ENCODE data around the gene OGFR.

OGFR gene

DNA sequence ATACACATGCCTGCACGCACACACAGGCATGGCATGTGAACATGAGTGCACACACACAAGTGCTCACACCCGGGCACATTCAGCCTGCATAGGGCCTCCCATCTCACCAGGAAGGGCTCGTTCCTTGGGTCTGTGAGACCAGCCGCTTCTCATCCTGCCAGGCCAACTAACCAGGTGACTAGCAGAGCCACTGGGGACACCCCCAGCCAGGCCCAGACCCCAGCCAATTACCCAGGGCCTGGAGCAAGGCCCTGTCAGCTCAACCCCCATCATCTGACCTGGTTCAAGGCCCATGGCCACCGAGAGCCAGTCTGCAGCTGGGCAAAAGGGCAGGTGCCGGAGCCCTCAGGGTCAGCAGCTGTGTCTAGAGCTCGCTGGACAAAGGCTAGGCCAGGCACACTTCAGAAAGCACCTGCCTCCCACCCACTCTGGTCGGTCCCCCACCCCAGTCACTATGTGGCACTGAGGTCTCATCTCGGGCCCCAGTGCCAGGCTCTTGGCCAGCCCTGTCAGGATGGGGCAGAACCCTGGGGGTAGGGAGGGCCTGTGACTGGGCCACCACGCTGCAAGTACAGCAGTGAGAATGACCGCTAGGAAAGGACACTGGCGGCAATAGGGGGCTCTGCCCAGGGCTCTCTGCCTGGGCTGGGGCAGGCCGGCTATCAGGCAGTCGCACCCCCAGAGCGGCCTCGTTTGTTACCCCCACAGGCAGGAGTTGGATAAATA lies 35.1 kb upstream of the OGFR start:
- Histone ChIP-seq H3K27ac (ENCODE audit: low read depth, low read length) (no peak overlapping the region), H3K9me2 (replicated peaks; ENCODE audit: control insufficient read depth, low read length) (no peaks in the 10 kb centered on the region), H3K4me1 (ENCODE audit: control insufficient read depth, low read length) (peaks cover 2% of the 10 kb centered on the region), H3K27me3 (ENCODE audit: control insufficient read depth, low read length) (no peaks in the 10 kb centered on the region), H4K20me1 (ENCODE audit: control insufficient read depth, insufficient read depth, low read depth, low read length) (no peaks in the 10 kb centered on the region), H3K79me2 (ENCODE audit: control insufficient read depth, low read length) (no peaks in the 10 kb centered on the region), H3K4me3 (ENCODE audit: low read length) (no peak overlapping the region), H3F3A (ENCODE audit: control insufficient read depth, insufficient read depth) (no peaks in the 10 kb centered on the region), H3K9me3 (ENCODE audit: control insufficient read depth, insufficient read depth, low read length) (no peaks in the 10 kb centered on the region), H3K4me2 (ENCODE audit: low read length) (no peak overlapping the region), H3K36me3 (ENCODE audit: control insufficient read depth, low read length) (no peaks in the 10 kb centered on the region)
- TF ChIP-seq, protein P1, sequence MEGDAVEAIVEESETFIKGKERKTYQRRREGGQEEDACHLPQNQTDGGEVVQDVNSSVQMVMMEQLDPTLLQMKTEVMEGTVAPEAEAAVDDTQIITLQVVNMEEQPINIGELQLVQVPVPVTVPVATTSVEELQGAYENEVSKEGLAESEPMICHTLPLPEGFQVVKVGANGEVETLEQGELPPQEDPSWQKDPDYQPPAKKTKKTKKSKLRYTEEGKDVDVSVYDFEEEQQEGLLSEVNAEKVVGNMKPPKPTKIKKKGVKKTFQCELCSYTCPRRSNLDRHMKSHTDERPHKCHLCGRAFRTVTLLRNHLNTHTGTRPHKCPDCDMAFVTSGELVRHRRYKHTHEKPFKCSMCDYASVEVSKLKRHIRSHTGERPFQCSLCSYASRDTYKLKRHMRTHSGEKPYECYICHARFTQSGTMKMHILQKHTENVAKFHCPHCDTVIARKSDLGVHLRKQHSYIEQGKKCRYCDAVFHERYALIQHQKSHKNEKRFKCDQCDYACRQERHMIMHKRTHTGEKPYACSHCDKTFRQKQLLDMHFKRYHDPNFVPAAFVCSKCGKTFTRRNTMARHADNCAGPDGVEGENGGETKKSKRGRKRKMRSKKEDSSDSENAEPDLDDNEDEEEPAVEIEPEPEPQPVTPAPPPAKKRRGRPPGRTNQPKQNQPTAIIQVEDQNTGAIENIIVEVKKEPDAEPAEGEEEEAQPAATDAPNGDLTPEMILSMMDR (IDR thresholded peaks at IDR 0.05; ENCODE audit: low read depth, low read length, poor library complexity, severe bottlenecking), result no peak
- TF ChIP-seq EZH2phosphoT487 (IDR thresholded peaks at IDR 0.05; ENCODE audit: borderline replicate concordance, low read length), result no peak

DNA sequence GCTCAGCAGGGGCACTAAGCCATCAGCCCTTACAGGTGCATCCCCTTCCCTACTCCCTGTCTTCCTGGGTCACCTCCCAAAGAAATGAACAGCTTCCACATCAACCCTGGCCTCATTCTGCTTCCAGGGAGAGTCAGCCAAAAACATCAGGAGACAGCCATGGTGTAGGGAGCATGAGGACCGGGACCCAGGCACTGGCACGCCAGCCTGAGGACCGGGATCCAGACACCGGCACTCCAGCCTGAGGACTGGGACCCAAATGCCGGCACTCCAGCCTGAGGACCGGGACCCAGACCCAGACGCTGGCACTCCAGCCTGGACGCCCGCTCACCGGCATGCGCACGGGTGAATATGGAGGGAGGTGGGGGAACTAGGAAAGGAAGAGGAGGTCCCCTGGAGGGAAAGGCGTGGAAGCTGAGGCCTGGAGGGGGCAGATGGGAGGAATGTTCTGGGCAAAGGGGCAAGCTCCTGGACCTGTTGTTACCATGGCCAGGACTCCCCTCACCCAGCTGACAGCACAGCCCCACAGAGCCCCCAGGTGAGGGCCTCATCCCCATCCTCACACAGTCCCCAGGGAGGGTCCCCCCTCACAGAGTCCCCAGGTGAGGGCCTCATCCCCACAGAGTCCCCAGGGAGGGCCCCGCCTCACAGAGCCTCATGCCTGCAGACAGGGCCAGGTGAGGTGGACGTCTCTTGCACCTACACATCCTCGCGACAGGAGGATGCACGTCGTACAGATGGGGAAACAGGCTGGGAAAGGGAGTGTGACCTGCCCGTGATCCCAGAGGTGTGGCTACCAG lies 34.3 kb upstream of the OGFR start:
- Histone ChIP-seq H3K27ac (ENCODE audit: low read depth, low read length) (no peak overlapping the region), H3K79me2 (ENCODE audit: control insufficient read depth, low read length) (no peaks in the 10 kb centered on the region), H3F3A (ENCODE audit: control insufficient read depth, insufficient read depth) (no peaks in the 10 kb centered on the region), H3K9me3 (ENCODE audit: control insufficient read depth, insufficient read depth, low read length) (no peaks in the 10 kb centered on the region), H3K4me2 (ENCODE audit: low read length) (no peak overlapping the region), H3K36me3 (ENCODE audit: control insufficient read depth, low read length) (no peaks in the 10 kb centered on the region), H3K27me3 (ENCODE audit: control insufficient read depth, low read length) (no peaks in the 10 kb centered on the region), H3K4me1 (ENCODE audit: control insufficient read depth, low read length) (peaks cover 8% of the 10 kb centered on the region), H4K20me1 (ENCODE audit: control insufficient read depth, insufficient read depth, low read depth, low read length) (no peaks in the 10 kb centered on the region), H3K4me3 (ENCODE audit: low read length) (no peak overlapping the region), H3K9me2 (replicated peaks; ENCODE audit: control insufficient read depth, low read length) (no peaks in the 10 kb centered on the region)
- TF ChIP-seq EZH2phosphoT487 (IDR thresholded peaks at IDR 0.05; ENCODE audit: borderline replicate concordance, low read length), result no peak
- TF ChIP-seq, protein P1 (IDR thresholded peaks at IDR 0.05; ENCODE audit: low read depth, low read length, poor library complexity, severe bottlenecking), result no peak

DNA sequence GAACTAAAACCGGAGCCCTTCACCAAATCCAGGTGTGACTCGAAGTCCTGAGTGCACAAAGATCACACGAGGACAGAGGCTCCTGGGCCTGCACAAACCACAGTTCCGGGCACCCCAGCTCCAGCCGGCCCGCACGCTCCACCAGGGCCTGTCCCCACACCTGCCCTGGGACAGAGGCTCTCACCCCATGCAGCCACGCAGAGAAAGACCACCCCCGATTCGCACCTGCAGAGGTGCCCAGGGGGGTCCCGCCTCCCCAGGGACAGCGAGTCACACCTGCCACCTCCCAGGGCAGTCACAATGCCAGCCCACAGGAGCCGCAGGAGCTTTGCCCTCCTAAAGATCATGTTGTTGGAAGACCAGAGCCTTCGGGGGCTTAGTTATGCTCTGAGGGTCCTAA lies 33.7 kb upstream of the OGFR start:
- no peak for TF ChIP-seq EZH2phosphoT487 (IDR thresholded peaks at IDR 0.05; ENCODE audit: borderline replicate concordance, low read length)
- TF ChIP-seq, protein P1 (IDR thresholded peaks at IDR 0.05; ENCODE audit: low read depth, low read length, poor library complexity, severe bottlenecking), result no peak
- no peaks in the 10 kb centered on the region for H3K27me3 ChIP-seq (ENCODE audit: control insufficient read depth, low read length)
- H3K9me2 ChIP-seq (replicated peaks; ENCODE audit: control insufficient read depth, low read length), result no peaks in the 10 kb centered on the region
- no peaks in the 10 kb centered on the region for H3K36me3 ChIP-seq (ENCODE audit: control insufficient read depth, low read length)
- no peaks in the 10 kb centered on the region for H4K20me1 ChIP-seq (ENCODE audit: control insufficient read depth, insufficient read depth, low read depth, low read length)
- no peaks in the 10 kb centered on the region for H3K79me2 ChIP-seq (ENCODE audit: control insufficient read depth, low read length)
- no peaks in the 10 kb centered on the region for H3K9me3 ChIP-seq (ENCODE audit: control insufficient read depth, insufficient read depth, low read length)
- no peaks in the 10 kb centered on the region for H3F3A ChIP-seq (ENCODE audit: control insufficient read depth, insufficient read depth)
- H3K4me3 ChIP-seq (ENCODE audit: low read length), result no peak overlapping the region
- no peak overlapping the region for H3K4me2 ChIP-seq (ENCODE audit: low read length)
- peaks cover 8% of the 10 kb centered on the region for H3K4me1 ChIP-seq (ENCODE audit: control insufficient read depth, low read length)
- H3K27ac ChIP-seq (ENCODE audit: low read depth, low read length), result no peak overlapping the region

All from DOHH2 (cell line).